HepG2 (cell line): ENCODE measurements around the gene RPL41. TPM values are rescaled to one million over a fixed set of nuclear protein-coding genes. Genes with fewer than 3 reads are reported as not detected.
A peak's percentile ranks its signal among the peaks of the same experiment; 100 is the strongest.

ENCODE experiments used
- ATF1 ChIP-seq: IDR thresholded peaks from 2 replicates; pipeline ENCODE4 v1.6.1; 2016; ENCODE audit warnings: mild to moderate bottlenecking, control low read depth
- CENPBD1 ChIP-seq: sonication (generic); formaldehyde crosslinking; IDR thresholded peaks from 2 replicates; pipeline ENCODE4 v1.8.0; 2022; ENCODE audit warnings: missing genetic modification reagents, low read depth, mild to moderate bottlenecking, borderline replicate concordance
- ESRRA ChIP-seq: sonication (generic); formaldehyde crosslinking; IDR thresholded peaks from 2 replicates; pipeline ENCODE4 v1.5.1; 2020; ENCODE audit warnings: mild to moderate bottlenecking, low read depth, missing genetic modification reagents
- FIP1L1 ChIP-seq: fragments of 200-400 bp; formaldehyde crosslinking; IDR thresholded peaks from 2 replicates; pipeline ENCODE4 v1.6.1; 2018; ENCODE audit warnings: low read depth, mild to moderate bottlenecking, low read length, moderate library complexity, borderline replicate concordance; ENCODE audit not compliant: insufficient read depth
- GRHL1 ChIP-seq: sonication (generic); formaldehyde crosslinking; conservative IDR thresholded peaks from 2 replicates; pipeline ENCODE4 v1.8.0; 2022; ENCODE audit warnings: missing genetic modification reagents
- MAFK ChIP-seq, 2 experiments: IDR thresholded peaks in 1 of 2; conservative IDR thresholded peaks in 1 of 2; 2 replicates each; pipeline ENCODE4 v1.6.1; 2011; ENCODE audit warnings: improper control_type of control experiment in 2 of 2, low read length in 2 of 2
- RBM39 ChIP-seq: fragments of 200-400 bp; formaldehyde crosslinking; IDR thresholded peaks from one replicate; pipeline ENCODE4 v1.6.1; 2018; ENCODE audit warnings: antibody characterized with exemption, mild to moderate bottlenecking, low read depth, low read length; ENCODE audit not compliant: poor library complexity, severe bottlenecking
- ZKSCAN1 ChIP-seq: fragments of 150-350 bp; IDR thresholded peaks from 2 replicates; pipeline ENCODE4 v1.6.1; 2014; ENCODE audit warnings: low read length
- ZNF362 ChIP-seq: sonication (generic); formaldehyde crosslinking; IDR thresholded peaks from 2 replicates; pipeline ENCODE4 v1.4.0; 2020; ENCODE audit warnings: missing genetic modification reagents, mild to moderate bottlenecking, borderline replicate concordance
- ZNF589 ChIP-seq: sonication (generic); formaldehyde crosslinking; conservative IDR thresholded peaks from 2 replicates; pipeline ENCODE4 v1.8.0; 2022; ENCODE audit warnings: mild to moderate bottlenecking, moderate library complexity, missing genetic modification reagents
- ZNF83 ChIP-seq: sonication (generic); formaldehyde crosslinking; IDR thresholded peaks from 2 replicates; pipeline ENCODE4 v1.4.0; 2020; ENCODE audit warnings: missing genetic modification reagents, mild to moderate bottlenecking, borderline replicate concordance
- ZNF839 ChIP-seq: sonication (generic); formaldehyde crosslinking; IDR thresholded peaks from 2 replicates; pipeline ENCODE4 v1.4.0; 2020; ENCODE audit warnings: missing genetic modification reagents, mild to moderate bottlenecking, borderline replicate concordance
- polyA plus RNA-seq, 8 experiments: library from polyadenylated mRNA; depleted of rRNA in 3 of 8; stranded (reverse) in 7 of 8; unstranded in 1 of 8; fragments of >200 nt; fragmentation: Illumina TruSeq in 4 of 8; extraction: Trizol in 4 of 8; gene quantifications; 2 replicates each; pipeline versions ENCODE4 v1.2.1 to v1.2.3, GENCODE V29; 2011 to 2016; ENCODE audit warnings: low read depth in 4 of 8, missing spikeins in 1 of 8, mixed read lengths in 1 of 8; ENCODE audit not compliant: insufficient read depth in 1 of 8
- total RNA-seq, 5 experiments: library from RNA; depleted of rRNA; stranded (reverse); fragments of >200 nt; fragmentation: Illumina TruSeq; extraction: Trizol; gene quantifications; 2 replicates each; pipeline ENCODE4 v1.2.3, GENCODE V29; 2016; ENCODE audit warnings: low read depth in 1 of 5
- TF ChIP-seq, protein P1 (sequence below), 2 experiments: fragments of 450-650 bp in 1 of 2; sonication (generic) in 1 of 2; formaldehyde crosslinking in 1 of 2; IDR thresholded peaks; 2 replicates each; pipeline versions ENCODE4 v1.6.1 to v1.8.0; 2016 to 2022; ENCODE audit warnings: antibody characterized with exemption in 1 of 2, mild to moderate bottlenecking in 1 of 2, missing genetic modification reagents in 1 of 2

The RPL41 gene
- total and polyA plus RNA-seq, 2 of the 13 experiments (the other 11 are each of a cell fraction or from before 2014, with no cell fraction given) = 4,012 to 7,670 TPM

DNA sequence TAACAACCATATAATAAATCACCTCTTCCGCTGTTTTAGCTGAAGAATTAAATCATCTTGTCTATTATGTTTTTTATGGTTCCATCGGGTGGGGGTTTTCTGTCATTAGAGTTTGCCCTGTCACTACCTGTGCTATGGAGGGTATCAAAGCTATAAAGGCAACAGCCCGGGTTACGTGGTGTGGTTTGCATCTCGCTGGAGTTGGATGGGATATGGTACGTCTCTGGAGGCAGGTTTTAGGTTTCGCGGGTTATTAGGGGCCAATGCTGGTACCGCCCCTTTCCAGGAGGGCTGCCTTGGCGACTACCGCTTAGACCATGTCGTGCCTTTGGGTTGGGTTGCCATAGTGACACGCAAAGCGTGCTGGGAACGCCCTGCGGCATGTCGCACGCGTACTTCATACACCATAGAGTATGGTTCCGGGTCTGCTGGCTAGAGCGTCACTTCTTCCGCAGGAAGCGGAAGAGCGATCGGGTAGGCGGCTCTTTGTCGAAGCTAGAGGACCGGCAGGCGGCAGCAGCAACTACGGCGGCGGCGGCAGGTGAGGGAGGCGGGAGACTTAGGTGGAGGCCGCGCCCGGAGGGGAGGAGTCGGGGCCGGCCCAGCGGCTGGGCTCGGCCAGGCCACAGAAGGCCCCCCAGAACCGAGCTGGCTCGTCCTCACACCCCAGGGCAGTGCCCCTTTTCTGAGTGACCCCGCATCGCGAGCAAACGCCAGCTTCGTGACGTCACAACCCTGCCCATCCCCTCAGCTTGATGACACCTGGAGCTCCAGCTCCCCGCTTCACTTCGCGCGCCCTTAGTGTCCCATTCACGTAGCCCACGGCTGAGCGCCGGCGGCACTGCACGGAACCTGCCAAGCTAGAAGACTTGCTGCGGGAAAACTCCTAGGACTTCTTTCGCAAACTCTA lies 1.6 kb downstream of the RPL41 start, which contains the start of gene ZC3H10 (continued):
- TF ChIP-seq CENPBD1 (CRISPR knock-in tag) (no peak), ZNF83 (no peak), ZNF839 (CRISPR knock-in tag) (no peak), ZNF362 (CRISPR knock-in tag) (no peak; the same call in 1 of the 2 replicates), ATF1 (CRISPR knock-in tag) (peak; percentile 83), GRHL1 (no peak), FIP1L1 (peak; percentile 81; the same call in 1 of the 2 replicates), ESRRA (CRISPR knock-in tag) (peak; percentile 76; the same call in 1 of the 2 replicates), RBM39 (peak; percentile 84), ZKSCAN1 (no peak), ZNF589 (CRISPR knock-in tag) (0 out of 2 replicates have a peak, but pooled peaks have one; percentile 35), MAFK (conservative IDR thresholded peaks at IDR 0.05 in 1 of 2, IDR thresholded peaks at IDR 0.05 in 1 of 2; ENCODE audit: low read length in 2 of 2) (no peak)
- TF ChIP-seq, protein P1, sequence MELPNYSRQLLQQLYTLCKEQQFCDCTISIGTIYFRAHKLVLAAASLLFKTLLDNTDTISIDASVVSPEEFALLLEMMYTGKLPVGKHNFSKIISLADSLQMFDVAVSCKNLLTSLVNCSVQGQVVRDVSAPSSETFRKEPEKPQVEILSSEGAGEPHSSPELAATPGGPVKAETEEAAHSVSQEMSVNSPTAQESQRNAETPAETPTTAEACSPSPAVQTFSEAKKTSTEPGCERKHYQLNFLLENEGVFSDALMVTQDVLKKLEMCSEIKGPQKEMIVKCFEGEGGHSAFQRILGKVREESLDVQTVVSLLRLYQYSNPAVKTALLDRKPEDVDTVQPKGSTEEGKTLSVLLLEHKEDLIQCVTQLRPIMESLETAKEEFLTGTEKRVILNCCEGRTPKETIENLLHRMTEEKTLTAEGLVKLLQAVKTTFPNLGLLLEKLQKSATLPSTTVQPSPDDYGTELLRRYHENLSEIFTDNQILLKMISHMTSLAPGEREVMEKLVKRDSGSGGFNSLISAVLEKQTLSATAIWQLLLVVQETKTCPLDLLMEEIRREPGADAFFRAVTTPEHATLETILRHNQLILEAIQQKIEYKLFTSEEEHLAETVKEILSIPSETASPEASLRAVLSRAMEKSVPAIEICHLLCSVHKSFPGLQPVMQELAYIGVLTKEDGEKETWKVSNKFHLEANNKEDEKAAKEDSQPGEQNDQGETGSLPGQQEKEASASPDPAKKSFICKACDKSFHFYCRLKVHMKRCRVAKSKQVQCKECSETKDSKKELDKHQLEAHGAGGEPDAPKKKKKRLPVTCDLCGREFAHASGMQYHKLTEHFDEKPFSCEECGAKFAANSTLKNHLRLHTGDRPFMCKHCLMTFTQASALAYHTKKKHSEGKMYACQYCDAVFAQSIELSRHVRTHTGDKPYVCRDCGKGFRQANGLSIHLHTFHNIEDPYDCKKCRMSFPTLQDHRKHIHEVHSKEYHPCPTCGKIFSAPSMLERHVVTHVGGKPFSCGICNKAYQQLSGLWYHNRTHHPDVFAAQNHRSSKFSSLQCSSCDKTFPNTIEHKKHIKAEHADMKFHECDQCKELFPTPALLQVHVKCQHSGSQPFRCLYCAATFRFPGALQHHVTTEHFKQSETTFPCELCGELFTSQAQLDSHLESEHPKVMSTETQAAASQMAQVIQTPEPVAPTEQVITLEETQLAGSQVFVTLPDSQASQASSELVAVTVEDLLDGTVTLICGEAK (IDR thresholded peaks at IDR 0.05) = peak; percentile 82
- TF ChIP-seq, protein P1 (CRISPR knock-in tag; IDR thresholded peaks at IDR 0.05) = peak; percentile 63
